ENCODE results near the gene ZNF22. TPM values are rescaled to one million over a fixed set of nuclear protein-coding genes. Genes with fewer than 3 reads are reported as not detected.
A peak's percentile ranks its signal among the peaks of the same experiment; 100 is the strongest.

The ZNF22 gene
- total and polyA plus RNA-seq, 2 of the 8 experiments (the other 6 are each of a cell fraction or from before 2014, with no cell fraction given), result 18.2 to 45.2 TPM

GRCh38 chr10:44965651-44966097 is 35.0 kb upstream of the ZNF22 start:
- H3K27ac ChIP-seq (ENCODE audit: low read depth, low read length), result no peak overlapping the region
- POLR2A ChIA-PET (ENCODE audit: partially characterized antibody), result interaction anchor here (0.9 to 2.8 kb wide), 8 partner anchors 8 to 35 kb away, joined by 3 to 11 read pairs (median 4); partner anchors contain the start of gene ZNF22
- peaks cover 20 to 42% (median 29%) of the 10 kb centered on the region in 4 experiments for H3K4me1 ChIP-seq (replicated peaks in 1 of 4; ENCODE audit: control insufficient read depth in 3 of 4, insufficient read depth in 4 of 4, low read length in 3 of 4)

More at GRCh38 chr10:44965651-44966097, 35.0 kb upstream of the ZNF22 start:
- no peaks in the 10 kb centered on the region for H3K9me3 ChIP-seq (ENCODE audit: insufficient read depth in 2 of 2, low read depth in 1 of 2, low read length in 1 of 2)
- peaks cover 3% of the 10 kb centered on the region; the same call in 1 of the 2 replicates for H3K23me2 ChIP-seq (ENCODE audit: low read depth, low read length)
- no peak overlapping the region for H4K8ac ChIP-seq (ENCODE audit: extremely low read depth, insufficient read depth, low read length)
- H3K36me3 ChIP-seq (ENCODE audit: control insufficient read depth in 2 of 4, insufficient read depth in 4 of 4, low read length in 3 of 4), result peaks cover 0 to 6% (median 0%) of the 10 kb centered on the region in 4 experiments; a peak in 1 of 8 replicates
- H3K27me3 ChIP-seq (replicated peaks in 1 of 4; ENCODE audit: control insufficient read depth in 3 of 4, extremely low read depth in 1 of 4, insufficient read depth in 3 of 4, low read length in 3 of 4), result peaks cover 0 to under 1% (median 0%) of the 10 kb centered on the region in 4 experiments; a peak in 3 of 7 replicates
- H3K56ac ChIP-seq (replicated peaks; ENCODE audit: insufficient read length, low read depth, low read length), result no peak overlapping the region
- H3K4ac ChIP-seq (replicated peaks; ENCODE audit: insufficient read length, low read depth, low read length), result no peak overlapping the region
- H4K5ac ChIP-seq (ENCODE audit: insufficient read length, low read depth, low read length), result no peak overlapping the region
- H4K20me1 ChIP-seq (replicated peaks in 1 of 2; ENCODE audit: control insufficient read depth in 1 of 2, insufficient read depth in 2 of 2, low read length in 2 of 2), result peaks cover 0 to 2% of the 10 kb centered on the region in 2 experiments
- no peak overlapping the region for H3K14ac ChIP-seq (ENCODE audit: insufficient read length)
- peak in 1 of 2 experiments; percentile 40 for DNase-seq (ENCODE audit: low read depth in 1 of 2, low spot score in 2 of 2)
- H3K23ac ChIP-seq (ENCODE audit: insufficient read length), result no peak overlapping the region
- no peaks in the 10 kb centered on the region; a peak in 1 of 4 replicates for H3K79me2 ChIP-seq (ENCODE audit: control insufficient read depth in 1 of 2, insufficient read depth in 2 of 2, low read length in 2 of 2)
- TF ChIP-seq SP1 (IDR thresholded peaks at IDR 0.05; ENCODE audit: low read depth, low read length) (no peak), POU5F1 (IDR thresholded peaks at IDR 0.05; ENCODE audit: low read depth, low read length) (no peak), CREB1 (IDR thresholded peaks at IDR 0.05) (no peak), CTBP2 (IDR thresholded peaks at IDR 0.05; ENCODE audit: borderline replicate concordance, insufficient read depth, insufficient read length, low read length) (no peak)
- 93% methylated on average over 6 of the region's 6 CpGs; no CpG with 5 or more reads in 1 of the 2 experiments for WGBS, 2 experiments (ENCODE audit: extremely low coverage in 1 of 2, insufficient coverage in 1 of 2, insufficient read length in 1 of 2, insufficient replicate concordance in 2 of 2, low coverage in 1 of 2, low lambda C conversion rate in 2 of 2, missing lambda C conversion rate in 1 of 2)
- H3K4me3 ChIP-seq (ENCODE audit: extremely low read depth in 1 of 4, insufficient read depth in 2 of 4, low read depth in 3 of 4, low read length in 4 of 4), result no peak overlapping the region
- no peak for FAIRE-seq
- peak overlapping the region; percentile 83 for H3K18ac ChIP-seq (ENCODE audit: extremely low read depth, low read length)
- peak overlapping the region; percentile 95 for H2BK20ac ChIP-seq (ENCODE audit: low read length)
- peak overlapping the region; percentile 63; the same call in 1 of the 2 replicates for H2BK15ac ChIP-seq (ENCODE audit: low read length)
- H3K9ac ChIP-seq (replicated peaks in 1 of 4; ENCODE audit: extremely low read depth in 1 of 4, low read depth in 3 of 4, low read length in 3 of 4), result no peak overlapping the region
- H4K91ac ChIP-seq (replicated peaks; ENCODE audit: insufficient read length, low read length), result peak overlapping the region; percentile 82
- CTCF ChIA-PET (ENCODE audit: partially characterized antibody), result interaction anchor here (0.5 to 11.2 kb wide), 13 partner anchors 8 to 567 kb away, joined by 3 to 143 read pairs (median 6); partner anchors contain the start of gene DEPP1
- peak overlapping the region in 1 of 2 experiments; percentile 54; a peak in 2 of 4 replicates for H3K4me2 ChIP-seq (ENCODE audit: insufficient read depth in 1 of 2, low read depth in 2 of 2, low read length in 2 of 2)
- peak overlapping the region; percentile 97; the same call in 1 of the 2 replicates for H2BK12ac ChIP-seq (ENCODE audit: low read depth, low read length)
- peak overlapping the region; percentile 94; the same call in 1 of the 2 replicates for H2AK5ac ChIP-seq (ENCODE audit: low read depth, low read length)
- no peak overlapping the region for H2AFZ ChIP-seq (ENCODE audit: low read length)
- H2BK120ac ChIP-seq (replicated peaks; ENCODE audit: low read depth, low read length), result peak overlapping the region; percentile 38
- peak overlapping the region; percentile 94; the same call in 1 of the 2 replicates for H2BK5ac ChIP-seq (ENCODE audit: low read depth, low read length)
- peaks cover 5% of the 10 kb centered on the region; the same call in 1 of the 2 replicates for H3K79me1 ChIP-seq (ENCODE audit: low read depth, low read length)
